Keratinocyte (primary cell): ENCODE measurements around the gene NOTCH1. TPM values are rescaled to one million over a fixed set of nuclear protein-coding genes. Genes with fewer than 3 reads are reported as not detected.

ENCODE experiments used
- DNase-seq: peaks from one replicate; pipeline ENCODE4 v3.0.0-alpha.2; 2011; ENCODE audit warnings: low read depth, missing footprints, low spot score
- FAIRE-seq: peaks from 2 replicates; lab custom pipeline; 2011; peaks lifted over from hg19 to GRCh38; lab: Jason Lieb, UNC
- H2AFZ ChIP-seq: 2 replicates; pipeline ENCODE4 v1.6.0; 2012; ENCODE audit warnings: low read length, control low read depth, inconsistent platforms; ENCODE audit not compliant: control insufficient read depth
- H3K27ac ChIP-seq: 2 replicates; pipeline ENCODE4 v1.5.1; 2011; ENCODE audit warnings: low read length; ENCODE audit not compliant: control insufficient read depth, insufficient read depth
- H3K27me3 ChIP-seq: 3 replicates; pipeline ENCODE4 v1.6.0; 2011; ENCODE audit warnings: low read length; ENCODE audit not compliant: control insufficient read depth, insufficient read depth; ENCODE audit errors: extremely low read depth
- H3K36me3 ChIP-seq, 2 experiments: 2 replicates in 1 of 2; 3 replicates in 1 of 2; pipeline ENCODE4 v1.5.1; 2011; ENCODE audit warnings: low read length in 2 of 2, mild to moderate bottlenecking in 1 of 2; ENCODE audit not compliant: control insufficient read depth in 2 of 2, insufficient read depth in 2 of 2; ENCODE audit errors: extremely low read depth in 1 of 2
- H3K4me1 ChIP-seq: 3 replicates; pipeline ENCODE4 v1.5.1; 2011; ENCODE audit warnings: low read length; ENCODE audit not compliant: control insufficient read depth, insufficient read depth; ENCODE audit errors: extremely low read depth
- H3K4me2 ChIP-seq: 3 replicates; pipeline ENCODE4 v1.6.0; 2011; ENCODE audit warnings: low read depth, low read length; ENCODE audit not compliant: control insufficient read depth, insufficient read depth; ENCODE audit errors: extremely low read depth
- H3K4me3 ChIP-seq, 3 experiments: fragments of 200-600 bp in 1 of 3; sonication (generic) in 1 of 3; 2 replicates in 2 of 3; 3 replicates in 1 of 3; pipeline ENCODE4 v1.5.1; 2011 to 2016; ENCODE audit warnings: low read length in 3 of 3, mild to moderate bottlenecking in 3 of 3, control low read depth in 2 of 3, inconsistent platforms in 1 of 3, low read depth in 1 of 3, mixed read lengths in 1 of 3, mixed run types in 1 of 3, moderate library complexity in 1 of 3; ENCODE audit not compliant: control insufficient read depth in 2 of 3, insufficient read depth in 2 of 3; ENCODE audit errors: extremely low read depth in 1 of 3
- H3K79me2 ChIP-seq: 2 replicates; pipeline ENCODE4 v1.6.0; 2012; ENCODE audit warnings: low read length; ENCODE audit not compliant: control insufficient read depth, insufficient read depth
- H3K9ac ChIP-seq: 3 replicates; pipeline ENCODE4 v1.6.0; 2011; ENCODE audit warnings: low read length; ENCODE audit not compliant: control insufficient read depth, insufficient read depth; ENCODE audit errors: extremely low read depth
- H3K9me1 ChIP-seq: 3 replicates; pipeline ENCODE4 v1.6.0; 2011; ENCODE audit warnings: low read length; ENCODE audit not compliant: control insufficient read depth, insufficient read depth; ENCODE audit errors: extremely low read depth
- H3K9me3 ChIP-seq: 2 replicates; pipeline ENCODE4 v1.5.1; 2012; ENCODE audit warnings: low read depth, low read length; ENCODE audit not compliant: control insufficient read depth
- H4K20me1 ChIP-seq: 3 replicates; pipeline ENCODE4 v1.6.0; 2011; ENCODE audit warnings: low read length; ENCODE audit not compliant: control insufficient read depth, insufficient read depth; ENCODE audit errors: extremely low read depth
- CTCF ChIP-seq, 3 experiments: IDR thresholded peaks in 1 of 3; conservative IDR thresholded peaks in 1 of 3; optimal IDR thresholded peaks in 1 of 3; 2 replicates in 2 of 3; 3 replicates in 1 of 3; pipeline versions ENCODE3 to v1.5.1; 2011; ENCODE audit warnings: low read length in 3 of 3, mild to moderate bottlenecking in 3 of 3, moderate library complexity in 2 of 3, control low read depth in 1 of 3, inconsistent platforms in 1 of 3; ENCODE audit not compliant: insufficient read depth in 2 of 3; ENCODE audit errors: extremely low read depth in 1 of 3
- EZH2 ChIP-seq: IDR thresholded peaks from one replicate; pipeline ENCODE4 v1.6.1; 2012; ENCODE audit warnings: inconsistent platforms, mild to moderate bottlenecking, low read length, moderate library complexity
- dilution Hi-C: fragments of 300-500 bp; cut with MboI; formaldehyde crosslinking; loops from one replicate; pipeline ENCODE4 v1.7.0; 2020; ENCODE audit warnings: low sequenced_read_pairs; ENCODE audit not compliant: extremely low pct_ligation_motif_present
- polyA plus RNA-seq, 5 experiments: library from polyadenylated mRNA; depleted of rRNA in 3 of 5; stranded (reverse) in 3 of 5; stranded (forward) in 1 of 5; unstranded in 1 of 5; fragments of >200 nt; gene quantifications; 1 replicate in 1 of 5; 2 replicates in 3 of 5; 3 replicates in 1 of 5; pipeline versions ENCODE4 v1.2.1 to v1.2.3, GENCODE V29; 2011 to 2012; ENCODE audit warnings: missing spikeins in 2 of 5, low read depth in 1 of 5, low replicate concordance in 1 of 5

The NOTCH1 gene
- polyA plus RNA-seq, 1 donor (not counting 4 experiments of a cell fraction or from before 2014, with no cell fraction given) = 6.1 TPM

GRCh38 chr9:136572828-136573625 lies 27.2 kb upstream of the NOTCH1 start:
- FAIRE-seq = no peak
- H3K9me3 ChIP-seq = no peaks in the 10 kb centered on the region
- no peaks in the 10 kb centered on the region for H3K79me2 ChIP-seq
- H3K9me1 ChIP-seq = no peaks in the 10 kb centered on the region
- dilution Hi-C loops = no loop called here
- H3K4me3 ChIP-seq = no peak overlapping the region
- H3K36me3 ChIP-seq = no peaks in the 10 kb centered on the region
- H2AFZ ChIP-seq = no peak overlapping the region
- DNase-seq = no peak
- no peak for TF ChIP-seq CTCF (optimal IDR thresholded peaks at IDR 0.05 in 1 of 3, IDR thresholded peaks at IDR 0.05 in 1 of 3, conservative IDR thresholded peaks at IDR 0.05 in 1 of 3; ENCODE audit: extremely low read depth in 1 of 3, insufficient read depth in 2 of 3, low read length in 3 of 3)
- no peak for TF ChIP-seq EZH2
- H3K9ac ChIP-seq = no peak overlapping the region
- peaks cover 18% of the 10 kb centered on the region for H3K4me1 ChIP-seq
- no peaks in the 10 kb centered on the region for H4K20me1 ChIP-seq
- no peak overlapping the region for H3K4me2 ChIP-seq
- H3K27me3 ChIP-seq = no peaks in the 10 kb centered on the region
- H3K27ac ChIP-seq = no peak overlapping the region

- FAIRE-seq (no peak), DNase-seq (no peak)
- H3K4me2 ChIP-seq = no peak overlapping the region
- dilution Hi-C loops = no loop called here
- H3K4me3 ChIP-seq = no peak overlapping the region
- H4K20me1 ChIP-seq = no peaks in the 10 kb centered on the region
- no peaks in the 10 kb centered on the region for H3K27me3 ChIP-seq
- no peak overlapping the region for H3K9ac ChIP-seq
- TF ChIP-seq EZH2 (no peak), CTCF (optimal IDR thresholded peaks at IDR 0.05 in 1 of 3, IDR thresholded peaks at IDR 0.05 in 1 of 3, conservative IDR thresholded peaks at IDR 0.05 in 1 of 3; ENCODE audit: extremely low read depth in 1 of 3, insufficient read depth in 2 of 3, low read length in 3 of 3) (no peak)
- H3K36me3 ChIP-seq = no peaks in the 10 kb centered on the region
- no peak overlapping the region for H3K27ac ChIP-seq
- no peak overlapping the region for H2AFZ ChIP-seq
- peaks cover 25% of the 10 kb centered on the region for H3K4me1 ChIP-seq
- H3K79me2 ChIP-seq = no peaks in the 10 kb centered on the region
- no peaks in the 10 kb centered on the region for H3K9me3 ChIP-seq
- no peaks in the 10 kb centered on the region for H3K9me1 ChIP-seq
Observed at GRCh38 chr9:136572003-136572827, 26.4 kb upstream of the NOTCH1 start.
